Natural killer cell treated with Interleukin-12 subunit alpha and Interleukin-12 subunit beta and Interleukin-15 and Interleukin-18, amount 100 ng/mL, for 72 hours (primary cell): ENCODE data around the gene KLHL29. TPM values are rescaled to one million over a fixed set of nuclear protein-coding genes. Genes with fewer than 3 reads are reported as not detected.

Experiments used
- ATAC-seq, 2 donors: fragments of 150-1000 bp; cut with Tn5 transposase in 1 of 2; sonication (Bioruptor Pico), chemical (Tn5 transposase) in 1 of 2; 2 replicates each; pipeline ENCODE4 v1.10.0; 2021
- DNase-seq: peaks from one replicate; pipeline ENCODE4 v3.0.0; 2022; ENCODE audit warnings: low spot score
- H3K27ac Mint-ChIP-seq, 2 donors: 1 replicate in 1 of 2; 2 replicates in 1 of 2; pipeline ENCODE4 v1.8.0; 2022; ENCODE audit warnings: mixed read lengths in 2 of 2, mild to moderate bottlenecking in 1 of 2, moderate library complexity in 1 of 2
- H3K27me3 Mint-ChIP-seq, 2 donors: 1 replicate in 1 of 2; 2 replicates in 1 of 2; pipeline ENCODE4 v1.8.0; 2022; ENCODE audit warnings: mixed read lengths in 2 of 2
- H3K36me3 Mint-ChIP-seq: one replicate; pipeline ENCODE4 v1.8.0; 2022; ENCODE audit warnings: mixed read lengths
- H3K4me1 Mint-ChIP-seq, 2 donors: 1 replicate in 1 of 2; 2 replicates in 1 of 2; pipeline ENCODE4 v1.8.0; 2022; ENCODE audit warnings: low read depth in 2 of 2, mixed read lengths in 2 of 2, mild to moderate bottlenecking in 1 of 2
- H3K4me3 Mint-ChIP-seq: one replicate; pipeline ENCODE4 v1.8.0; 2022; ENCODE audit warnings: mixed read lengths
- H3K9me3 Mint-ChIP-seq: 2 replicates; pipeline ENCODE4 v1.8.0; 2022; ENCODE audit warnings: mixed read lengths
- total RNA-seq, 2 donors: library from RNA; stranded (reverse); gene quantifications; one replicate each; pipeline ENCODE4 v1.2.3, GENCODE V29; 2022

Gene KLHL29
- total RNA-seq, 2 donors from 2014 or later, result 0.11 to 0.12 TPM

- DNase-seq (no peak), ATAC-seq (no peak)
- no peaks in the 10 kb centered on the region for H3K36me3 Mint-ChIP-seq
- H3K9me3 Mint-ChIP-seq, result no peaks in the 10 kb centered on the region
- H3K27ac Mint-ChIP-seq, result no peak overlapping the region
- no peak overlapping the region for H3K4me3 Mint-ChIP-seq
- no peaks in the 10 kb centered on the region for H3K4me1 Mint-ChIP-seq
- peaks cover 27 to 46% of the 10 kb centered on the region in 2 donors for H3K27me3 Mint-ChIP-seq
Observed at GRCh38 chr2:23356711-23357110, 28.3 kb upstream of the KLHL29 start.

- no peaks in the 10 kb centered on the region for H3K36me3 Mint-ChIP-seq
- no peak for ATAC-seq
- no peaks in the 10 kb centered on the region for H3K4me1 Mint-ChIP-seq
Observed at GRCh38 chr2:23359631-23360567, 25.1 kb upstream of the KLHL29 start.

DNA sequence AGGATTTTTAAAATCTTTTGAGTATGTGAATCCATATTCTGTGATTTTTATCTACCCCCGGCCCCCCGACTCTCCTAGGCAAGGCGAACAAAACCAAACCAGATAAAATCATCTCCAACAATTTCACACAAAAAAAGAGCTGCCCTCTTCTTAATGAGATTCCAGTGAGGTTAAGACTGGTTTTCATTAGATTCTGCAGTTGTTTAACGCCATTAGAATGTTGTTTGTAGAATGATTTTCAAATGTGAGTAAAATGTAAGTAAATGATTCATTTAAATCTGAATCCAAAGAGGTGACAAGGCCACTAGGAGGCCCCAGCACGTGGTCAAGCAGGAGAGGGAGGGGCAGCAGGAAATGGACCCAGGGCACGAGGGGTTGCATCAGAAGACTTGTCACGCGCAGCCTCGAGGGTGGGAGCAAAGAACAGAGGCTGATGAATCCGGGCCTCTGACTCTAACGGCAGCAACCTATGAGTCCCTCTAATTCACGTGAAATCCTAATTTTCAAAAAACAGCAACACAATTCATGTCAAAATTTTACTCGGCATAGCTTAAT is 24.3 kb upstream of the KLHL29 start:
- DNase-seq (no peak), ATAC-seq (no peak)
- Mint-ChIP-seq H3K4me3 (no peak overlapping the region), H3K4me1 (no peaks in the 10 kb centered on the region), H3K36me3 (no peaks in the 10 kb centered on the region), H3K9me3 (no peaks in the 10 kb centered on the region), H3K27me3 (peaks cover 23 to 35% of the 10 kb centered on the region in 2 donors), H3K27ac (no peak overlapping the region)

More at GRCh38 chr2:23359631-23360567, 25.1 kb upstream of the KLHL29 start:
- Mint-ChIP-seq H3K4me3 (no peak overlapping the region), H3K27me3 (peaks cover 18 to 32% of the 10 kb centered on the region in 2 donors), H3K9me3 (no peaks in the 10 kb centered on the region), H3K27ac (no peak overlapping the region)
- DNase-seq, result no peak

DNA sequence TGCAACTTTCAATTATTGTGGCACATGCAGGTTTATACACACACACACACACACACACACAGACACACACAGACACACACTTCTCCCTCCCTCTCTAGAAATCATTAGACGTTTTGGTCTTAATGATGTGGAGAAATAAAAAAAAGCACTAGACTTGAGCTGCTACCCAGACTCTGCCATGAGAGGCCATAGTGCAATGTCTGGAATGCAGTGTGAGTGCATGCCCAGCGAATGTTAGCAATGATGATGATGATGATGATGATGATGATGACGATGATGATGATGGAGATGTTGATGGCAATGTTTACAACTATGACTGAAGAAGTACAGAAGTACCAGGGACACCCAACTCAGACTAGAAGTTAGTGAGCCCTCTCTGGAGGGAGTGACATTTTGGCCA is 23.8 kb upstream of the KLHL29 start:
- no peak overlapping the region for H3K27ac Mint-ChIP-seq
- ATAC-seq (no peak), DNase-seq (no peak)
- no peaks in the 10 kb centered on the region for H3K4me1 Mint-ChIP-seq
- no peaks in the 10 kb centered on the region for H3K36me3 Mint-ChIP-seq
- peaks cover 24 to 39% of the 10 kb centered on the region in 2 donors for H3K27me3 Mint-ChIP-seq
- H3K9me3 Mint-ChIP-seq, result no peaks in the 10 kb centered on the region
- no peak overlapping the region for H3K4me3 Mint-ChIP-seq

- Mint-ChIP-seq H3K4me3 (no peak overlapping the region), H3K4me1 (no peaks in the 10 kb centered on the region), H3K36me3 (no peaks in the 10 kb centered on the region), H3K27me3 (peaks cover 27 to 51% of the 10 kb centered on the region in 2 donors), H3K27ac (no peak overlapping the region), H3K9me3 (no peaks in the 10 kb centered on the region)
- DNase-seq (no peak), ATAC-seq (no peak)
Observed at GRCh38 chr2:23363268-23363667, 21.7 kb upstream of the KLHL29 start.

DNA sequence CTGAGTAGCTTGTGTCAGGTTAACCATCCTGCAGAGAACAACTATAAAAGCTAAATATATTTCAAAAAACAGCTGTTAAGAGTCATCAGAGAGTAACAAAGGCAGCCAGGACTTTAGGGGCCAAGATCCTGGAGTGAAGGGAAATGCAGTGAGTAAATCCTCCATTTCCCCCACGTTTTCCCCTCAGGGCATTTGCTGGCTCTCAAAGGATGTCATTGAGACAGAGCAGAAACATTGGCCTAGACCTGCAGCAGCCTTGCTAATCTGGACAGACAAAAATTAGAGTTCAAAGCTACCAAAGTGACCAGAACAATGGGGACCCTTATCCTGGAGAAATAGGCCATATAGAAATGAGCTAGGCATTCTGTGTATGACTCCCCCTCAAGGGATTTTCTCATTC is 21.1 kb upstream of the KLHL29 start:
- Mint-ChIP-seq H3K4me3 (no peak overlapping the region), H3K27ac (no peak overlapping the region), H3K4me1 (no peaks in the 10 kb centered on the region), H3K36me3 (no peaks in the 10 kb centered on the region), H3K27me3 (peaks cover 27 to 51% of the 10 kb centered on the region in 2 donors), H3K9me3 (no peaks in the 10 kb centered on the region)
- ATAC-seq (no peak), DNase-seq (no peak)

DNA sequence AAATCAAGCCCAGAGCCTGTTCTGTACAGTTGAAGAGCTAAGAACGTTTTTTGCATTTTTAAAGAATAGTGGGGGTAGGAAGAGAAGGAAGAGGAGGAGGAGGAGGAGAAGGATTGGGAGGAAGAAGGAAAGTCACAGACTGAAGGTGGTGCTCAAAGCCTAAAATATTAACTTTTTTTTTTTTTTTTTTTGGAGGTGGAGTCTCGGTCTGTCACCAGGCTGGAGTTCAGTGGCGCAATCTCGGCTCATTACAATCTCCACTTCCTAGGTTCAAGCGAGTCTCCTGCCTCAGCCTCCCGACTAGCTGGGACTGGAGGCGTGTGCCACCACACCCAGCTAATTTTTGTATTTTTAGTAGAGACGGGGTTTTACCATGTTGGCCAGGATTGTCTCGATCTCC is 18.3 kb upstream of the KLHL29 start:
- no peaks in the 10 kb centered on the region for H3K4me1 Mint-ChIP-seq
- no peaks in the 10 kb centered on the region for H3K9me3 Mint-ChIP-seq
- no peak for DNase-seq
- no peak overlapping the region for H3K4me3 Mint-ChIP-seq
- no peak overlapping the region for H3K27ac Mint-ChIP-seq
- no peak for ATAC-seq
- no peaks in the 10 kb centered on the region for H3K36me3 Mint-ChIP-seq
- H3K27me3 Mint-ChIP-seq, result peaks cover 24 to 39% of the 10 kb centered on the region in 2 donors

DNA sequence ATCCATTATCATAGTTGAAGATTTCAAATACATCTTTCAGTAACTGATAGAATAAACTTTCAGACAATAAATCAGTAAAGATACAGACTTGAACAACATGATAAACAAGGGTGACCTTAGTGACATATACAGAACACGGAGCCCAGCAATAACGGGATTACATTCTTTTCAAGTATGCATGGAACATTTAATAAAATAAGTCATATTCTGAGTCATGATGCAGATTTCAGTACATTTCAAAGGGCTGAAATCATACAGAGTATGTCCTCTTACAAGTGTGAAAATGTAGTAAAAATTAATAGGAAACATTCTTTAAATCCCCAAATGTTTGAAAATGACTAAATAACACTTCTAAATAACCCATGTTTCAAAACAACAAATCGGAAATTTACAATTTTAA is 17.2 kb upstream of the KLHL29 start:
- Mint-ChIP-seq H3K27ac (no peak overlapping the region), H3K9me3 (no peaks in the 10 kb centered on the region)
- ATAC-seq, result no peak

GRCh38 chr2:23373666-23374065 is 11.3 kb upstream of the KLHL29 start:
- no peaks in the 10 kb centered on the region for H3K36me3 Mint-ChIP-seq
- ATAC-seq (no peak), DNase-seq (no peak)
- no peak overlapping the region for H3K4me3 Mint-ChIP-seq
- peaks cover 0 to 11% of the 10 kb centered on the region in 2 donors for H3K4me1 Mint-ChIP-seq
- H3K27me3 Mint-ChIP-seq, result peaks cover 0 to 23% of the 10 kb centered on the region in 2 donors
- no peaks in the 10 kb centered on the region for H3K9me3 Mint-ChIP-seq
- no peak overlapping the region for H3K27ac Mint-ChIP-seq

More for the DNA sequence above, 17.2 kb upstream of the KLHL29 start:
- Mint-ChIP-seq H3K36me3 (no peaks in the 10 kb centered on the region), H3K4me1 (no peaks in the 10 kb centered on the region), H3K4me3 (no peak overlapping the region), H3K27me3 (peaks cover 24 to 39% of the 10 kb centered on the region in 2 donors)
- DNase-seq, result no peak

- peaks cover under 1 to 23% of the 10 kb centered on the region in 2 donors for H3K27me3 Mint-ChIP-seq
- ATAC-seq (no peak), DNase-seq (no peak)
- no peak overlapping the region for H3K27ac Mint-ChIP-seq
- H3K9me3 Mint-ChIP-seq, result no peaks in the 10 kb centered on the region
- no peak overlapping the region for H3K4me3 Mint-ChIP-seq
- H3K36me3 Mint-ChIP-seq, result no peaks in the 10 kb centered on the region
- peaks cover 3 to 14% of the 10 kb centered on the region in 2 donors for H3K4me1 Mint-ChIP-seq
Observed at GRCh38 chr2:23375448-23375847, 9.5 kb upstream of the KLHL29 start.

- Mint-ChIP-seq H3K36me3 (no peaks in the 10 kb centered on the region), H3K9me3 (no peaks in the 10 kb centered on the region), H3K27me3 (peaks cover 7 to 27% of the 10 kb centered on the region in 2 donors), H3K4me3 (no peak overlapping the region), H3K27ac (no peak overlapping the region), H3K4me1 (peaks cover 9 to 20% of the 10 kb centered on the region in 2 donors)
- DNase-seq, result no peak
- ATAC-seq, result no peak
Observed at GRCh38 chr2:23376075-23376474, 8.9 kb upstream of the KLHL29 start.

- peaks cover 10 to 22% of the 10 kb centered on the region in 2 donors for H3K4me1 Mint-ChIP-seq
- H3K4me3 Mint-ChIP-seq, result no peak overlapping the region
- H3K27me3 Mint-ChIP-seq, result peaks cover 16 to 32% of the 10 kb centered on the region in 2 donors
- no peak for ATAC-seq
- no peak overlapping the region for H3K27ac Mint-ChIP-seq
- DNase-seq, result no peak
- no peaks in the 10 kb centered on the region for H3K36me3 Mint-ChIP-seq
- no peaks in the 10 kb centered on the region for H3K9me3 Mint-ChIP-seq
Observed at GRCh38 chr2:23376972-23377371, 8.0 kb upstream of the KLHL29 start.

DNA sequence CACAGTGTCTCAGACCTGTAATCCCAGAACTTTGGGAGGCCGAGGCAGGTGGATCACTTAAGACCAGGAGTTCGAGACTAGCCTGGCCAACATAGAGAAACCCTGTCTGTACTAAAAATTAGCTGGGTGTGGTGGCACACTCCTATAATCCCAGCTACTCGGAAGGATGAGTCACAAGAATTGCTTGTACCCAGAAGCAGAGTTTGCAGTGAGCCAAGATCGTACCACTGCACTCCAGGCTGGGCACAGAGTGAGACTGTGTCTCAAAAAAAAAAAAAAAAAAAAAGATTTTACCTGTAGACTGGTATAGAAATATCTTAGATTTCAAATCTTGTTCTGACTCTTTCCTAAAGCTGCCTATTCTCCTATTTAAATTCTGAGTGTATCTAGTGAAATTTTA is 7.2 kb upstream of the KLHL29 start:
- Mint-ChIP-seq H3K36me3 (no peaks in the 10 kb centered on the region), H3K27ac (no peak overlapping the region), H3K9me3 (no peaks in the 10 kb centered on the region), H3K4me3 (no peak overlapping the region), H3K4me1 (peaks cover 10 to 22% of the 10 kb centered on the region in 2 donors), H3K27me3 (peaks cover 24 to 38% of the 10 kb centered on the region in 2 donors)
- DNase-seq, result no peak
- no peak for ATAC-seq

DNA sequence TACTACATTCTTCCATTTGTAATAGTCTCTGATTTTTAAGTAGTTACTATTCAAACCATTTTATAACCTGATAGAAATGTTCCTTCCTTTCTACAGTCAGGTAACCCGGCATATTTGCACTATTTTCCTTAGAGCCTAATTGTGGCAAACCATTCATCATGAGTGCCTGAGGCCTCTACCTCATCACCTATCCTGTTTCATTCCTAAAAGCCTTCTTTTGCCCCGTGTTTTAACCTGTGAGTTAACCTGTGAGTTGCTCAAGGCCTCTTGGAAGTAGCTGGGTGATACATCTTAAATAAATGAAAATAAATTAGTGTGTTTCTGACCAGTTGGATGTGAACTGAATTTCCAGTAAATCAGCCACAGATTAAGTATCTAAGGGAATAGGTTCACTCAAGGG is 6.5 kb upstream of the KLHL29 start:
- no peak for DNase-seq
- no peak overlapping the region for H3K27ac Mint-ChIP-seq
- H3K27me3 Mint-ChIP-seq, result peaks cover 30 to 45% of the 10 kb centered on the region in 2 donors
- peaks cover 10 to 22% of the 10 kb centered on the region in 2 donors for H3K4me1 Mint-ChIP-seq
- no peak overlapping the region for H3K4me3 Mint-ChIP-seq
- H3K36me3 Mint-ChIP-seq, result no peaks in the 10 kb centered on the region
- ATAC-seq, result no peak
- no peaks in the 10 kb centered on the region for H3K9me3 Mint-ChIP-seq
